Measurements from ENCODE around the gene IGSF5. TPM values are rescaled to one million over a fixed set of nuclear protein-coding genes. Genes with fewer than 3 reads are reported as not detected.

IGSF5 gene
- total and polyA plus RNA-seq, 2 of the 4 experiments (the other 2 are of a cell fraction), result not detected

- POLR2A ChIA-PET (ENCODE audit: unreplicated experiment), result no interaction called here
Observed at GRCh38 chr21:39720126-39720778, 24.7 kb upstream of the IGSF5 start.

More at GRCh38 chr21:39720126-39720778, 24.7 kb upstream of the IGSF5 start:
- H2AFZ ChIP-seq (replicated peaks; ENCODE audit: low read length, poor library complexity), result no peak overlapping the region
- H3K14ac ChIP-seq (replicated peaks; ENCODE audit: low read depth, low read length), result no peak overlapping the region
- H2BK20ac ChIP-seq (ENCODE audit: low read depth, low read length), result no peak overlapping the region
- H3K9me1 ChIP-seq (ENCODE audit: insufficient read depth, low read length), result no peaks in the 10 kb centered on the region
- H3K79me1 ChIP-seq (ENCODE audit: low read depth in 1 of 2, low read length in 2 of 2), result no peaks in the 10 kb centered on the region
- H3K18ac ChIP-seq (ENCODE audit: low read depth, low read length), result no peak overlapping the region
- H3K9ac ChIP-seq (ENCODE audit: low read depth, low read length), result no peak overlapping the region
- no peak overlapping the region for H2BK5ac ChIP-seq (ENCODE audit: low read depth, low read length, poor library complexity, severe bottlenecking)
- dilution Hi-C loops (cut with HindIII; ENCODE audit: low sequenced_read_pairs, unreplicated experiment) (loop anchor here (25.0 kb wide), 1 partner anchor 208 kb away; no protein-coding TSS in a partner anchor), intact Hi-C loops (cut with micrococcal nuclease) (no loop called here), in situ Hi-C loops (cut with MboI; ENCODE audit: low sequenced_read_pairs) (no loop called here)
- H3K27me3 ChIP-seq (ENCODE audit: control insufficient read depth, insufficient read depth, low read length), result no peaks in the 10 kb centered on the region
- H3K4me1 ChIP-seq (ENCODE audit: control insufficient read depth, insufficient read depth, low read length), result no peaks in the 10 kb centered on the region
- no peak overlapping the region for H4K5ac ChIP-seq (ENCODE audit: low read depth, low read length)
- H3K27ac ChIP-seq (ENCODE audit: insufficient read depth, low read length), result no peak overlapping the region
- no peak overlapping the region for H3K56ac ChIP-seq (ENCODE audit: extremely low read depth, insufficient read depth, low read length)
- ATAC-seq (ENCODE audit: low read depth) (no peak), DNase-seq (no peak)
- H4K20me1 ChIP-seq (ENCODE audit: insufficient read depth, low read length), result no peaks in the 10 kb centered on the region
- H3K9me3 ChIP-seq (ENCODE audit: control insufficient read depth, insufficient read depth, low read length), result no peaks in the 10 kb centered on the region
- H3K23ac ChIP-seq (ENCODE audit: low read depth, low read length), result no peak overlapping the region
- no peak overlapping the region for H4K8ac ChIP-seq (ENCODE audit: low read depth in 2 of 2, low read length in 2 of 2)
- no peak overlapping the region for H4K91ac ChIP-seq (ENCODE audit: insufficient read depth, low read depth, low read length)
- no TSS peak for BruUV-seq (replicated peaks)
- CTCF ChIA-PET, result interaction anchor here (0.6 to 1.0 kb wide), 2 partner anchors 61 to 202 kb away, joined by 3 read pairs; no protein-coding TSS in a partner anchor
- H2BK15ac ChIP-seq (ENCODE audit: low read depth, low read length), result no peak overlapping the region
- H3K36me3 ChIP-seq (ENCODE audit: control insufficient read depth, insufficient read depth, low read length), result no peaks in the 10 kb centered on the region
- no peak for TF ChIP-seq ELK1 (IDR thresholded peaks at IDR 0.05; ENCODE audit: borderline replicate concordance, low read depth, low read length)
- no peak for TF ChIP-seq CEBPB (IDR thresholded peaks at IDR 0.05; ENCODE audit: low read depth, low read length)
- no peak for TF ChIP-seq CHD1 (IDR thresholded peaks at IDR 0.05; ENCODE audit: low read depth, low read length)
- TF ChIP-seq MAZ (IDR thresholded peaks at IDR 0.05; ENCODE audit: borderline replicate concordance, low read depth, low read length), result no peak
- no peak for TF ChIP-seq RFX5 (IDR thresholded peaks at IDR 0.05; ENCODE audit: low read depth, low read length)
- TF ChIP-seq USF2 (IDR thresholded peaks at IDR 0.05; ENCODE audit: low read depth, low read length), result no peak
- no peak for TF ChIP-seq RAD21 (IDR thresholded peaks at IDR 0.05; ENCODE audit: low read length)
- no peak for TF ChIP-seq MXI1 (IDR thresholded peaks at IDR 0.05; ENCODE audit: borderline replicate concordance, low read depth, low read length)
- no peak for TF ChIP-seq CTCF (conservative IDR thresholded peaks at IDR 0.05; ENCODE audit: low read depth, low read length)
- no peak for TF ChIP-seq MAFK (IDR thresholded peaks at IDR 0.05; ENCODE audit: low read depth, low read length)
- H2AK9ac ChIP-seq (replicated peaks; ENCODE audit: low read depth, low read length, poor library complexity), result no peak overlapping the region
- H3K4me3 ChIP-seq (ENCODE audit: insufficient read depth, low read depth, low read length), result no peak overlapping the region
- H2AK5ac ChIP-seq (ENCODE audit: low read depth, low read length), result no peak overlapping the region
- WGBS, 2 experiments (ENCODE audit: extremely low coverage in 2 of 2, insufficient read length in 1 of 2), result no CpG with 5 or more reads among the region's 5 CpGs
- no peak overlapping the region for H2BK120ac ChIP-seq (ENCODE audit: low read depth, low read length)
- H3K4me2 ChIP-seq (ENCODE audit: low read depth, low read length), result no peak overlapping the region
- no peak overlapping the region for H3K4ac ChIP-seq (ENCODE audit: low read depth, low read length)

Measured in IMR-90 (cell line).